HPDE6-E6E7 (cell line): ENCODE results near the gene HBA2.
"Not testable (repeated sequence)": the region's sequence is repeated elsewhere in the genome, so short reads cannot be mapped to it uniquely, and the experiment has no call there.

ENCODE experiments used
- DNase-seq: peaks from one replicate; pipeline ENCODE4 v3.0.0; 2011; ENCODE audit warnings: missing footprints; ENCODE audit errors: extremely low spot score

Gene HBA2

GRCh38 chr16:172374-172941 lies at the start of gene HBA2:
TSS of gene HBA2 (plus strand) at chr16:172876. CDS start at chr16:172913, 37 bp downstream.
- DNase-seq = not testable (repeated sequence)

DNA sequence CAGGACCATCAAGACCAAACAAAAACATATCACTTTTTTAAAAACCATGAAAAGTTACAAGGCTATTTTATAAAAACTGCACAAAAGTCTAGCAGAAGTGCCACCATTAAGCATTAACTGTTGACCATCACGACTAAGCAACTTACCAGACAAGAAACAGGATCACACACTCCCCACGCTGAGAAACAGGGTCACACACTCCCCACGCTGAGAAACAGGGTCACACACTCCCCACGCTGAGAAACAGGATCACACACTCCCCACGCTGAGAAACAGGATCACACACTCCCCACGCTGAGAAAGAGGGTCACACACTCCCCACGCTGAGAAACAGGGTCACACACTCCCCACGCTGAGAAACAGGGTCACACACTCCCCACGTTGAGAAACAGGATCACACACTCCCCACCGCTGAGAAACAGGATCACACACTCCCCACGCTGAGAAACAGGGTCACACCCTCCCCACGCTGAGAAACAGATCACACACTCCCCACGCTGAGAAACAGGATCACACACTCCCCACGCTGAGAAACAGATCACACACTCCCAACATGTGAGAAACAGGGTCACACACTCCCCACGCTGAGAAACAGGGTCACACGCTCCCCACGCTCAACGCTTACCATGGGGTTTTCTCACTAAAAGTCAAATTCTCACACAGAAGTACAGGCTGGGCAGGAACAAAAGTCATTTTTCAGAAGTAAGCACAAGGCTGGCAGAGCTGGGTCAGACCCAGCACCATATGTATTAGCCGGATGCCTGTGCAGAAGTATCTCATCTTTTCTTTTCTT lies 48.9 kb upstream of the HBA2 start:
- DNase-seq = not testable (repeated sequence)

- DNase-seq = no peak
Observed at GRCh38 chr16:125011-125410, 47.7 kb upstream of the HBA2 start.

GRCh38 chr16:129075-129474 lies 43.6 kb upstream of the HBA2 start:
- no peak for DNase-seq

- no peak for DNase-seq
Observed at GRCh38 chr16:130533-131173, 42.0 kb upstream of the HBA2 start.

- no peak for DNase-seq
Observed at GRCh38 chr16:132120-132519, 40.6 kb upstream of the HBA2 start.

DNA sequence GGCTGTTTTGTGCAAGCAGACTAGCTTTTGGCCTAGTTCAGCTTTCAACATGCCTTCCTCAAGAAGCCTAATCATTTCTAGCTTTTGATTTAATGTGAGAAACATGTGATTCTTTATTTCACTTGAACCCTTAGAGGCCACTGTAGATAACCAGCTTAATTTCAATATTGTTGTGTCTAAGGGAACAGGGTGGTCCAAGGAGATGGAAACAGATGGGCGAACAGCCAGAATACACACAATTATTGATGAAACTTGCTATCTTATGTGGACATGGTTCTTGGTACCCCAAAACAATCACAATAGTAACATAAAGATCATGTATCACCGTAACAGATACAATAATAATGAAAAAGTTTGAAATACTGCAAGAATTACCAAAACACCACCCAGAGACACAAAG lies 39.0 kb upstream of the HBA2 start:
- DNase-seq = no peak

DNA sequence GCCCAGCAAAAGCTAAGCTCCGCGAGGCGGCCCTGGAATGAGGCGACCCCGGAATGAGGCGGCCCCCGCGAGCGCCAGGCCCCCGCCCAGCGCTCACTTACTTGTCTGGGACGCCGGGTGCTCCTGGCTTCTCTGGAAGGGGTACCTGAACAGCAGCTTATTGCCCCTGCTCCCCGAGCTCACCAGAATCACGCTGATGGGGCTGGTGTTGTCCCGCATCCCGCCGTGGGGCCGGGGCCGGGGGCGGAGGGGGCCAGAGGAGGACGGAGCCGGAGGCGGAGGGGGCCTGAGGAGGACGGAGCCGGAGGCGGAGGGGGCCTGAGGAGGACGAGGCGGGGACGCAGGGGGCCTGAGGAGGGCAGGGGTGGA lies 34.6 kb upstream of the HBA2 start:
- DNase-seq = peak; percentile 25

GRCh38 chr16:140175-140857 lies 32.4 kb upstream of the HBA2 start:
- no peak for DNase-seq

- DNase-seq = no peak
Observed at GRCh38 chr16:142405-142967, 30.2 kb upstream of the HBA2 start.

- DNase-seq = no peak
Observed at GRCh38 chr16:143047-143446, 29.6 kb upstream of the HBA2 start.

DNA sequence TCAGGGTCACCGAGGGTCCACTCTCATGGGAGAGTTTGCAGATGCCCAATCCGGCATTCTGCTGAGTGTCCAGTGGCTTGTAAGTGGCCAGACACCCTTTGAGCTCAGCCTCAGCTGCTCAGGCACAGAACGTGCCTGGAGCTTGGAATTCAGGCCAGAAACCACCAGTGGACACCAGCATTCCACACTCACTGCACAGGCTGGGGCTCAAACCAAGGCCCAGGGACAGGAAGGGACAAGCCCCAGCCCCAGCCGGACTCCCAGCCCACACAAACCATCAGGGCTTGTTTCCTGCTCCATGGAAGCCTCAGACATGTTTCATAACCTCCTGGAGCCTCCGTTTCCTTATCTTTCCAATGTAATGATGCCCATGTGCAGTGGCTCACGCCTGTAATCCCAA lies 29.2 kb upstream of the HBA2 start:
- no peak for DNase-seq

- no peak for DNase-seq
Observed at GRCh38 chr16:144797-145252, 27.9 kb upstream of the HBA2 start.

GRCh38 chr16:146646-147045 lies 26.0 kb upstream of the HBA2 start:
- DNase-seq = no peak

- no peak for DNase-seq
Observed at GRCh38 chr16:149024-149660, 23.5 kb upstream of the HBA2 start.

DNA sequence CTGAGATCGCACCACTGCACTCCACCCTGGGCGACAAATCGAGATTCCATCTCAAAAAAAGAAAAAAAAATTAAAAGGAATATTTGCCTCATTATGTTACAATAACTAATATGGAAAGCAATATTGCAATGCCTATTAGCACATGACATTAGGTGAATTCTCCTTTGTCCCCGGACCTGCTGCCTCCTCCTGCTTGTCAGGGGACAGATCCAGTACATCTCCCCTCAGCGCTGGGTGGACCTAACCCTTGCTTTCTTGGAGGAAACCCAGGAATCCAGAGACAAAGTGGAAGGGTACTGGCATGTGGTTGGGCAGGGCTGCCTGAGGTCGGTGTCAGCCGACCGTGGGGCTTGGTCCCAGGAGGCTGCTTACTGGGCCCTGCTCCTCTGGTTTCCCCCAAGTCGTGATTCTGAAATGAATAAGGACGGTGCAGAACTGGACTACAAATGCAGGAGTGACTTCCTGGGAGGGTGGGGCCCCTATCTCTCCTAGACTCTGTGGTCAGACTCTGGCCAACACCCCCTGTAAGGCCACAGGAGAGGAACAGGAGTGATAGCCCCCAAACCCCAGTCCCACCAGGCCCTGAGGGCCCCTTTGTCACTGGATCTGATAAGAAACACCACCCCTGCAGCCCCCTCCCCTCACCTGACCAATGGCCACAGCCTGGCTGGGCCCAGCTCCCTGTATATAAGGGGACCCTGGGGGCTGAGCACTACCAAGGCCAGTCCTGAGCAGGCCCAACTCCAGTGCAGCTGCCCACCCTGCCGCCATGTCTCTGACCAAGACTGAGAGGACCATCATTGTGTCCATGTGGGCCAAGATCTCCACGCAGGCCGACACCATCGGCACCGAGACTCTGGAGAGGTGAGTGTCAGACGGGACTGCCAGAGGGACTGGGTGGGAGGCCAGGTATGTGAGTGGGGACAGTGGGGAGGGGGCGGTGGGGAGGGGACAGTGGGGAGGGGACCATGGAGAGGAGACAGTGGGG lies 20.2 kb upstream of the HBA2 start, which contains the start of gene HBZ:
HBZ (plus strand) TSS at position 504 of the 988 bp plus-strand sequence; CDS start at position 770, 266 bp downstream.
- DNase-seq = no peak

- not testable (repeated sequence) for DNase-seq
Observed at GRCh38 chr16:153129-153521, 19.6 kb upstream of the HBA2 start.

GRCh38 chr16:153550-154216 lies 19.0 kb upstream of the HBA2 start:
- DNase-seq = not testable (repeated sequence)

DNA sequence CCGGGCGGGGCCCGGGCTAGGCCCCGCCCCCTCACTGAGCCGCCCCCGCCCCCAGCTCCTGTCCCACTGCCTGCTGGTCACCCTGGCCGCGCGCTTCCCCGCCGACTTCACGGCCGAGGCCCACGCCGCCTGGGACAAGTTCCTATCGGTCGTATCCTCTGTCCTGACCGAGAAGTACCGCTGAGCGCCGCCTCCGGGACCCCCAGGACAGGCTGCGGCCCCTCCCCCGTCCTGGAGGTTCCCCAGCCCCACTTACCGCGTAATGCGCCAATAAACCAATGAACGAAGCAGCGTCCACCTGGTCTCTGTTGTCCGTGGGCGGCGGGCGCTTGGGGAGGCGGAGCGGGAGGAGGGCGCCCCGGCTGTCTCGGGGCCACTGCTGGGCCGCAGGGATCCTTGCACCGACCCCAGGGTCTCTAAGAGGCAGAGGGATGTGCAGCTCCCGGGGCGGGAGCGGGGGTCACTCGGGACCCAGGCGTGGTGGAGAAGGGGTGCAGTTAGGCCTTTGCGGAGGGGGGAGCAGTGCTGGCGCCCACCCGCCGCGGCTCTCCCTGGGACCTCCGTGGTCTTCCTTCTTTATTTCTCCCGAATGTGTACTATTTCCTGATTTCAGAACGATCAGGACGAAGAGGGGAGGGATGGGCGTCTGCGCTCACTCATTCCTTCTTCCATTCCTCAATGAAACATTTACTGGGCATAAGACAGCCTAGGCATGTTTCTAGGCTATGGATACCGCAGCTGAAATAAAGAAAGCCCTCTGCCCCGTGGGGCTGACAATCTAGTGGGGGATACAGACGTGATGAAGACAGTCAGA lies 18.3 kb upstream of the HBA2 start:
- no peak for DNase-seq
